ENCODE data around the gene SSB. TPM values are rescaled to one million over a fixed set of nuclear protein-coding genes. Genes with fewer than 3 reads are reported as not detected.
"Not testable (repeated sequence)": the region's sequence is repeated elsewhere in the genome, so short reads cannot be mapped to it uniquely, and the experiment has no call there.

The SSB gene
- polyA plus RNA-seq (ENCODE audit: insufficient read length in 4 of 4), result 100 to 1,000 TPM; 129 to 230 (median 191) TPM

DNA sequence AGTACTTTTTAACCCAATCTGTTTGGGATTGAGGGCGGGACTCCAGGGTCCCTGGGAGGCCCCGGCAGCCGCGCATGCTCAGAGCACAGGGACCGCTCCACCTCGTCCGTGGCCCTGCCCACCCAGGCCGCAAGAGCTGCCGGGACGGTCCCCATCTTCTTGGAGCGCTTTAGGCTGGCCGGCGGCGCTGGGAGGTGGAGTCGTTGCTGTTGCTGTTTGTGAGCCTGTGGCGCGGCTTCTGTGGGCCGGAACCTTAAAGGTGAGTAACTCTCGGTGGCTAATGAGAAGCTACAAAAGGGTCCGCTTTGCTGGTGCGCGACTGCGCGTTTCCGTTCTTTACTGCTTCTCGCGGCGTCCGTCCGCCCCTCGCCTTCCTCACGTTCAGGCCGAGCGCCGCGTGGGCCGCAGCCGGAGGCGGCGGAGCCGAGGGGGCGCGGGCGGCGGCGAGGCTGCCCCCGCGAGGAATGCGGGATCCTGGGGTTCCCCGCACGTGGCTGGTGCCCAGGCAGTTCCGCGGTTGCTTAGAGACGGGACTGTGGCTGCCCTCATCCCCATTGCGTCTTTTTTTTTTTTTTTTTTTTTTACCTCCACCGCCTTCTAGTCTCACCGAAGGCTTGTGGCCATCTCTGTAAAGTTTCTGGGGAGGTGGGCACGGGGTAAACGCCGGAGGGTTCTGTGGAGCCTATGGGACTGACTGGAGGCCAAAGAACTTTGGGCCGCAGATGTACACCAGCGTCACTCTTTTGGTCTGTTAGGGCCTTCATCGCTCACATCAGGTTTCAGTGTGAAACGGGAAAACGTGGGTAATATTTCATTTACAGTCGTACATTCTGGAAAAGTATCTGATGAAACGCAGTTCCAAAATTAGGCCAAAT, at the start of gene SSB:
Gene SSB (plus strand): TSS at position 154 of the 875 bp plus-strand sequence. CDS start 2,090 bp downstream, outside the sequence.
- DNase-seq (ENCODE audit: low read depth in 4 of 4, low spot score in 3 of 4), result peak; percentile 80 to 87 (median 82)

DNA sequence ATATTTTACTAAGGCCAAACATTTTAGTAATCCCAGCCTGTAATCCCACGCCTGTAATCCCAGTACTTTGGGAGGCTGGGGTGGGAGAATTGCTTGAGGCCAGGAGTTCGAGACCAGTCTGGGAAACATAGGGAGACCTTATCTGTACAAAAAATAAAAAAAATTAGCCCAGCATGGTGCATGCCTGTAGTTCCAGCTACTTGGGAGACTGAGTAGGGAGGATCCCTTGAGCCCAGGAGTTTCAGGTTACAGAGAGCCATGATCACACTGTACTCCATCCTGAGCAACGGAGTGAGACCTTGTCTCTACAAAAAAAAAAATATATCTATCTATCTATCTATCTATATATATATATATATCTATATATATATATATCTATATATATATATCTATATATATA, 45.9 kb upstream of the SSB start:
- no peak for DNase-seq (ENCODE audit: low read depth in 4 of 4, low spot score in 3 of 4)

GRCh38 chr2:169755083-169755870, 43.4 kb upstream of the SSB start:
- no peak for DNase-seq (ENCODE audit: low read depth in 4 of 4, low spot score in 3 of 4)

GRCh38 chr2:169756342-169756741, 42.3 kb upstream of the SSB start:
- DNase-seq (ENCODE audit: low read depth in 4 of 4, low spot score in 3 of 4), result no peak

DNA sequence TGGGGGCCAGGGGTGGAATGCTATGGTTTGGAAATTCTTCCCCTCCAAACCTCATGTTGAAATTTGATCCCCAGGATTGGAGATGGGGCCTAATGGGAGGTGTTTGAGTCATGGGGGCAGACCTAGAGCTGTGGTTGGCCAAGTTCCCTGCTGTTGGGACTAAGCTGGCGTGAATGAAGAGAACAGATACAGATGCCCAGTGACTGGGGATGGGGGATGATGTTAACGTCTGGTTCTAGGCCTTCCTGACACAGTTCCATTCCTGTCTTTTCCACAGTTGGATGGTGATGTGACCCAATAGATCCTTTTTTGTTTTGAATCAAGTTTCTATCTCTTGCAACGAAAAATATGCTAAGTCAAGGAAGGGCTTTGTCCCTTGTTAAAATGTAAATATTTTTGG, 41.3 kb upstream of the SSB start:
- DNase-seq (ENCODE audit: low read depth in 4 of 4, low spot score in 3 of 4), result no peak

DNA sequence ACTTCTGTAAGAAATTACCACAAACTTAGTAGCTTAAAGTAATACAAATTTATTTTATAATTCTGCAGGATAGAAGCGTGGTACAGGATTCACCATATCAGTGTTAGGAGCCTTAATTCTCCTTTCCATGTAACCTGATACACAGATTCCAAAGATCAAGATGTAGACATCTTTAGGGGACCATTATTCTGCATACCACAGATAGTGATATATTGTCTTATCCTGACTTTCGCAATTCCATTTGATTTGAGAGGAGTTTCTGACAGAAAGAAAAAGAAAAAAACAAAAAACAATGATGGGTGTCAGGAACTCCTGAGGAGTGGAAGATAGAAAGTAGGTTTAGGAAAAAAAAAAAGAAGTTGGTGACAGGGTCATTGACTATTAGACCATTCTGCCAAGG, 40.9 kb upstream of the SSB start:
- DNase-seq (ENCODE audit: low read depth in 4 of 4, low spot score in 3 of 4), result no peak

DNA sequence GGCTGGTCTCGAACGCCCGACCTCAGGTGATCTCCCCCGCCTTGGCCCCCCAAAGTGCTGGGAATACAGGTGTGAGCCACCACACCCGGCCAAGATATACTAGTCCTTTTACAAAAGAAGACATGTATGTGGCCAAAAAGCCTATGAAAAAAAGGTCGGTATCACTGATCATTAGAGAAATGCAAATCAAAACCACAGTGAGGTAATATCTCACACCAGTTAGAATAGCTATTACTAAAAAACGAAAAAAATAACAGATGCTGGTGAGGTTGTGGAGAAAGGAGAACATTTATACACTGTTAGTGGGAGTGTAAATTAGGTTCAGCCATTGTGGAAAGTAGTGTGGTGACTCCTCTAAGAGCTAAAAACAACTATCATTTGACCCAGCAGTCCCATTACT, 38.7 kb upstream of the SSB start:
- DNase-seq (ENCODE audit: low read depth in 4 of 4, low spot score in 3 of 4), result no peak

- DNase-seq (ENCODE audit: low read depth in 4 of 4, low spot score in 3 of 4), result not testable (repeated sequence)
These were observed 37.9 kb upstream of the SSB start for GRCh38 chr2:169760798-169761197.

DNA sequence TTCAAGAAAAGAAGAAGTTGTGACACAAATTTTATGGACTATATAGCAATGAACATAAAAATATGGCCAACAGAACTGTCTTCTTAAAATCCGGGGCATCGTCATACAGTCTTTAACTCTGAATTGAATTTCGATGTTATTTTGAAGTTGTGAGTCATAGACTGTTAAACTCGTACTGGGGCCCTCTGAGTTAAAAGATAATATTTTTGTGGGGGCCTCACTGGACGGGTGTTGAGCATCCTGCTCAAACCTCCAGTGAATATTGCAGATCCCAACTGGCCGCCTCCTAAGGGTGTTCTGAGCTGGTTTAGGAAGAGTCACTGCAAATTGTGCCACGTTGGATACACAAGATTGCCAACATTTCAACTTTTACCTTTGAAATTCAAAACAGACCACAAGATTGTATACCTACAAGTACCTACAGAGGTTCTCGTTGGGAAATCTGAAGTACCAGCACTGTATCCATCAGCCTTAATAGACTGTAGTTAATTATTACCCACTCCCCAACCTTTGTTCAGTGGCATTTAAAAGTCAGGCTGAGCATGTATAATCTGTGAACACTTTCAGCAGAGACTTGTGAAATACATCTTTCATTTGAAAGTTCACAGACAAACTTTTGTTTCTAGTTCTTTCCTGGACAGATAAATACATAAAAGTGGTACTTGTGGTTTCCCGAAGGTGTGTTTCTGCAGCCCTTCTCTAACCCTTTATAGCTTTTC, 37.3 kb upstream of the SSB start:
- no peak for DNase-seq (ENCODE audit: low read depth in 4 of 4, low spot score in 3 of 4)

DNA sequence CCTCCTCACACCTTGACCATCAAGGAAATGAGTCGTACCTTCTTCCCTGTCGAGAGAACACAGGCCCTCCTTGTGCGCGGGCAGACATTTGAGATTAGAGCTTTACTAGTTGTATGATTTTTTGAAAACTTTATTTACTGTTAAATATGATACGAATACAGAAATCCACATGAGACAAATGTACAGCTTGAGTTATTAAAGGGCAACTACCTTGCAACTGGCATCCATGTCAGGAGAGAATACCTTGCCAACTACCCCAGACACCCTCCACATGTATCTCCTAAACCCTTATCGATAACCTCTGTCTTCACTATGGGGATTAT, 36.7 kb upstream of the SSB start:
- no peak for DNase-seq (ENCODE audit: low read depth in 4 of 4, low spot score in 3 of 4)

DNA sequence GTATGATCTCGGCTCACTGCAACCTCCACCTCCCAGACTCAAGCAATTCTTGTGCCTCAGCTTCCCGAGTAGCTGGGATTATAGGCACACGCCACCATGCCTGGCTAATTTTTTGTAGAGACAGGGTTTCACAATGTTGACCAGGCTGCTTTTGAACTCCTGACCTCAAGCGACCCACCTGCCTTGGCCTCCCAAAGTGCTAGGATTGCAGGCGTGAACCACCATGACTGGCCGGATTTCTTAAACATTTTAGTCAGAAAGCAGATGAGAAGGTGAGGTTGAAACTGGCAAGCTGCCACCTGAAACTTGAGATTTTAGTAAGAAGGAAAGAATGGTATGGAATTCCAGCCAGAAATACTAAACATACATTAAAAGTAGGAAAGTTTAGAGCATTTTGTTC, 33.1 kb upstream of the SSB start:
- no peak for DNase-seq (ENCODE audit: low read depth in 4 of 4, low spot score in 3 of 4)

DNA sequence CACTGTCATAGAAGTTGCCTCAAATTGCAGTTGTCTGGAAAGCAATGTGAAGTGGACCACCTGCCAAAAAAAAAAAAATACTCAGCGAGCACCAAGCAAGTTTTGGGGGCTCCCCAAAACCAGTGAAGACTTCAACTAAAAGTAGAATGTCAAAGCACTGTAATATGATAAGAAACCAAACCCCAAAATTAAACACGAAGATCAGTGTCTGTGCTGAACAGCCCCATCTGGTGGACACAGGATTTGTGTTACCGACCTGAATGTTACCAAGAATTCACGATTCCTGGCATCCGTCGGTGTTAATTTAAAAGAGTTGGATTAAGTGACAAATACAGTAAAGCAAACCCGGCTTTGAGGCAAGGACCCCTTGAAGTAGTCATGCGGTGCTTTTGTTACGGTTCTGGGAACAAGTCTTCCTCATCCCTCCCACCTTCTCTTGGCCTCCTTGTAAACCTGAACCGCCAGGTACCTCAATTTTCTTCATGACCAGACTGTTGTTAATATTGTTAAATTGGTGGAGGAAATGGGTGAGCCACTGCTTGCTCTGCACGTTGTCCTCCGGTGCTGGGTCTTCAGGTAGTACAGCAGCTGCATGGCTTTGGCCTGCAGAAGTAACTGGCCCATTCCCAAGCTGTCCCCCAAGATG, 31.3 kb upstream of the SSB start:
- DNase-seq (ENCODE audit: low read depth in 4 of 4, low spot score in 3 of 4), result peak in 2 of 4 donors; percentile 48 to 67

DNA sequence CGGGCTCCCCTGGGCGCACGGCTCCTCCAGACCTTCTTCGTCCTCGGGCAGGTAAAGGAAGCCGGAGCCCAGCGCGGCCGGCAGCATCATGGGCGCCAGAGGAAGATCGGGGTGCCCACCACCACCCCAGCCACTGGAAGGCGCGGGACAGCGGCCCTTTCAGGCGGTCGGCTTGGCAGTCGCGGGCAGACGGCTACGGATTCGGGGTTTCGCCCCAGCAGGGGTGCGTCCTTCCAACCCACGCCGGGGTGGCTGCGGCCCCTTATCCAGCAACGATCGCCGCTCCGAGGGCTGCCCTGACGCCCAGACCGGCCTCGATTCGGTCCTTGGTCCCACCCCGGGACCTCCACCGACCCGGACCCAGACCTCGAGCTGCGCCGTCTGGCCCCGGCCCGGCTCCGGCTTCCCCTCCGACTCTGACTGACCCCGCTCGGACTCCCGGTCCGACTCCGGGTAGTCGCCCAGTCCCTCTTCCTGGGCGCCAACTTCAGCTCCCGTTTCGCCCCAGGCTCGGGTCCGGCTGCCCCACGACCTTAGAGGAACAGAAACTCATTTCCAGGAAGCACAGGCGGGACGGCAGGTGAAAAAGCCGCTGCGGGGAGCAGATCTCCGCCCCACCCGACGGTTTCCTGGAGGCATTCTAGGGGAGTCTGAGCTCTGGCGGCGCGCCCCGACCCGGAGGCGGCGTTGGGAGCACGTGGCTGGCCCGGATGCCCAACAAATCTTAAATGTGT, 30.2 kb upstream of the SSB start:
- DNase-seq (ENCODE audit: low read depth in 4 of 4, low spot score in 3 of 4), result no peak

DNA sequence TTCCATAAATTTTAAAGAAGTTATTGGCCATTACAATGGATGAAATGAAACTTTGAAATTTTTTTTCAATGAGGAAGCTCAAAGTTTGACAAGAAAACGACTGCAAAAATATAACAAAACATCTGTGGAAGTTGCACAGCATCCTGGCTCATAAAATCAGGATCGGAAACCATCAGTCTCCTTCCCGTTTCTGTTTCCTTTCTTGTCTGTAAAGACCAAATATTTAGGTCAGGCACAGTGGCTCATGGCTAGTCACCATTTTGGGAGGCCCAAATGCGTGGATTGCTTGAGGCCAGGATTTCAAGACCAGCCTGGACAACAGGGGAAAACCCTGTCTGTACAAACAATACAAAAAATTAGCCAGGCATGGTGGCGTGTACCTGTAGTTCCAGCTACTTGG, 27.6 kb upstream of the SSB start:
- DNase-seq (ENCODE audit: low read depth in 4 of 4, low spot score in 3 of 4), result no peak

DNA sequence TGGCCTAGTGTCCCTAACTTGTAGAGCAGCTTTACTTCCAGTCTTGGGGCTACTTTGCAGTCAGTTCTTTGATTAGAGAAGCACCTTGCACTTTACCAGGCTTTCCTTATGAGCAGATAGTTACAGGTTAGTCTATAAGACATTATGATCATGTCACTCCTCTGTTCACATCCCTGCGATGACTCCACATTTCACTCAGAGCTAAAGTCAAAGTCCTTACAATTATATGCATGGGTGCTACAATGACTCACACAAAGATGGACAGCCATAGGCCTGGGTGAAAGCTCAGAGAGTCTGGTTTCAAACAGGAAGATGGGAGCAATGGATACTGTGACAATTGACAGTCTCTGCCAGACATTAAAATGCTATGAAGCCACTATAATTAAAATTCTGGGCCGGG, 27.1 kb upstream of the SSB start:
- no peak for DNase-seq (ENCODE audit: low read depth in 4 of 4, low spot score in 3 of 4)

GRCh38 chr2:169772651-169773050, 26.0 kb upstream of the SSB start:
- DNase-seq (ENCODE audit: low read depth in 4 of 4, low spot score in 3 of 4), result no peak

GRCh38 chr2:169775354-169775753, 23.3 kb upstream of the SSB start:
- DNase-seq (ENCODE audit: low read depth in 4 of 4, low spot score in 3 of 4), result no peak

- DNase-seq (ENCODE audit: low read depth in 4 of 4, low spot score in 3 of 4), result no peak
These were observed 22.9 kb upstream of the SSB start for GRCh38 chr2:169775765-169776164.

- DNase-seq (ENCODE audit: low read depth in 4 of 4, low spot score in 3 of 4), result no peak
These were observed 22.4 kb upstream of the SSB start for GRCh38 chr2:169776252-169776761.

- no peak for DNase-seq (ENCODE audit: low read depth in 4 of 4, low spot score in 3 of 4)
These were observed 20.2 kb upstream of the SSB start for GRCh38 chr2:169778446-169778845.
